K562 (cell line): ENCODE data around the gene KIF26B. TPM values are rescaled to one million over a fixed set of nuclear protein-coding genes. Genes with fewer than 3 reads are reported as not detected.

Source experiments
- ATAC-seq: fragments of 200-7000 bp; cut with Tn5 transposase; 3 replicates; pipeline ENCODE4 v1.9.1; 2020; ENCODE audit warnings: moderate library complexity
- BruUV-seq: library from RNA; stranded (reverse); fragments of 400-500 nt; replicated peaks from 2 replicates; lab custom pipeline; 2021; lab: Mats Ljungman, UMichigan
- CTCF ChIA-PET: fragments of 300-600 bp; formaldehyde crosslinking; extraction: SDS; loops from one replicate; lab custom pipeline; 2021; ENCODE audit warnings: low intra/inter-chr PET ratio; lab: Yijun Ruan, JAX
- POLR2A ChIA-PET: fragments of 300-600, 350-650 bp; sonication (Branson Sonifier 250); formaldehyde crosslinking; extraction: SDS; loops from one replicate; lab custom pipeline; 2021; ENCODE audit warnings: antibody characterized with exemption, inconsistent platforms; lab: Yijun Ruan, JAX
- DNase-seq, 4 experiments: peaks; one replicate each; pipeline versions ENCODE4 v3.0.0 to v3.0.0-alpha.2; 2011 to 2018; ENCODE audit warnings: low spot score in 3 of 4, mixed read lengths in 3 of 4; ENCODE audit errors: extremely low read depth in 1 of 4
- FAIRE-seq: peaks from 2 replicates; lab custom pipeline; 2011; peaks lifted over from hg19 to GRCh38; lab: Jason Lieb, UNC
- H2AFZ ChIP-seq: 2 replicates; pipeline ENCODE4 v1.6.0; 2011; ENCODE audit warnings: low read depth, low read length, control low read depth, inconsistent platforms
- H3K27ac ChIP-seq: fragments of 200-600 bp; 3 replicates; pipeline ENCODE4 v1.8.0; 2011; ENCODE audit warnings: low read depth, mild to moderate bottlenecking, control low read depth, inconsistent platforms, low read length, moderate library complexity, mixed read lengths; ENCODE audit errors: extremely low read depth
- H3K27me3 ChIP-seq, 2 experiments: fragments of 300-600 bp in 1 of 2; 2 replicates in 1 of 2; 3 replicates in 1 of 2; pipeline versions ENCODE4 v1.6.0 to v1.8.0; 2011; ENCODE audit warnings: inconsistent platforms in 2 of 2, low read length in 2 of 2, mild to moderate bottlenecking in 1 of 2, mixed read lengths in 1 of 2, moderate library complexity in 1 of 2; ENCODE audit not compliant: control insufficient read depth in 2 of 2, insufficient read depth in 2 of 2
- H3K36me3 ChIP-seq: fragments of 300-600 bp; 3 replicates; pipeline ENCODE4 v1.8.0; 2011; ENCODE audit warnings: mild to moderate bottlenecking, low read length, inconsistent platforms; ENCODE audit not compliant: control insufficient read depth, insufficient read depth
- H3K4me1 ChIP-seq, 2 experiments: fragments of 200-600 bp in 1 of 2; replicated peaks in 1 of 2; 2 replicates in 1 of 2; 3 replicates in 1 of 2; pipeline versions ENCODE4 v1.5.1 to v1.8.0; 2011; ENCODE audit warnings: inconsistent platforms in 2 of 2, low read length in 2 of 2, mild to moderate bottlenecking in 1 of 2, mixed read lengths in 1 of 2, moderate library complexity in 1 of 2; ENCODE audit not compliant: control insufficient read depth in 2 of 2, insufficient read depth in 2 of 2
- H3K4me2 ChIP-seq: 2 replicates; pipeline ENCODE4 v1.6.1; 2011; ENCODE audit warnings: low read length, control low read depth, inconsistent platforms, mixed read lengths; ENCODE audit not compliant: insufficient read depth
- H3K4me3 ChIP-seq: fragments of 200-600 bp; sonication (generic), shearing (Covaris generic); 2 replicates; pipeline ENCODE4 v1.5.1; 2016; ENCODE audit warnings: control low read depth, inconsistent platforms
- H3K79me2 ChIP-seq: fragments of 200-600 bp; 3 replicates; pipeline ENCODE4 v1.8.0; 2011; ENCODE audit warnings: low read length, inconsistent platforms; ENCODE audit not compliant: control insufficient read depth, insufficient read depth
- H3K9ac ChIP-seq, 2 experiments: 2 replicates each; pipeline versions ENCODE4 v1.6.0 to v1.6.1; 2011; ENCODE audit warnings: low read depth in 2 of 2, low read length in 2 of 2, control low read depth in 1 of 2, inconsistent platforms in 1 of 2, mild to moderate bottlenecking in 1 of 2, mixed read lengths in 1 of 2; ENCODE audit not compliant: insufficient read depth in 1 of 2
- H3K9me1 ChIP-seq: one replicate; pipeline ENCODE4 v1.6.0; 2011; ENCODE audit warnings: inconsistent platforms, mild to moderate bottlenecking, low read length, moderate library complexity; ENCODE audit not compliant: control insufficient read depth, insufficient read depth
- H3K9me3 ChIP-seq: replicated peaks from 2 replicates; pipeline ENCODE4 v1.5.1; 2011; ENCODE audit warnings: low read depth, low read length, inconsistent platforms; ENCODE audit not compliant: control insufficient read depth, insufficient read depth
- H4K20me1 ChIP-seq: replicated peaks from 2 replicates; pipeline ENCODE4 v1.6.1; 2011; ENCODE audit warnings: low read length, inconsistent platforms, mixed read lengths; ENCODE audit not compliant: control insufficient read depth, insufficient read depth
- CBX1 ChIP-seq: sonication (generic); IDR thresholded peaks from 2 replicates; pipeline ENCODE4 v1.6.1; 2016; ENCODE audit warnings: antibody characterized with exemption, low read depth, mild to moderate bottlenecking
- ERF ChIP-seq: fragments of 450-650 bp; formaldehyde crosslinking; IDR thresholded peaks from 2 replicates; pipeline ENCODE4 v1.4.0; 2020; ENCODE audit warnings: mild to moderate bottlenecking, mixed read lengths
- HNRNPLL ChIP-seq: fragments of 200-400 bp; formaldehyde crosslinking; IDR thresholded peaks from 2 replicates; pipeline ENCODE4 v1.6.1; 2017; ENCODE audit warnings: low read length, low read depth, mild to moderate bottlenecking; ENCODE audit not compliant: poor library complexity, severe bottlenecking
- ZNF274 ChIP-seq: IDR thresholded peaks from 2 replicates; pipeline ENCODE4 v1.6.1; 2011; ENCODE audit warnings: low read depth, mild to moderate bottlenecking, low read length, moderate library complexity, borderline replicate concordance
- ZNF76 ChIP-seq: fragments of 250-450 bp; sonication (Bioruptor Pico); IDR thresholded peaks from 2 replicates; pipeline ENCODE4 v1.4.0; 2020; ENCODE audit warnings: mild to moderate bottlenecking, moderate library complexity, borderline replicate concordance
- WGBS: fragments of 100-300 bp; shearing (Covaris generic); methylation state at CpG from one replicate; pipeline ENCODE4 v1.1.6; 2016; ENCODE audit warnings: low coverage, mixed read lengths; ENCODE audit not compliant: insufficient coverage; ENCODE audit errors: missing lambda C conversion rate; 5-methylcytosine and 5-hydroxymethylcytosine counted together
- in situ Hi-C: fragments of 300-500 bp; cut with MboI; formaldehyde crosslinking; loops from 4 replicates; pipeline ENCODE4 v1.15.0; 2018; ENCODE audit warnings: inconsistent platforms, mixed read lengths
- intact Hi-C: fragments of 100-400 bp; cut with micrococcal nuclease; formaldehyde crosslinking; loops from 2 replicates; pipeline ENCODE4 v1.14.2; 2022
- polyA plus RNA-seq, 8 experiments: library from polyadenylated mRNA; depleted of rRNA in 4 of 8; stranded (reverse) in 5 of 8; unstranded in 3 of 8; fragments of >200 nt; fragmentation: Nextera tagmentation in 2 of 8; fragmentation: Illumina TruSeq in 1 of 8; extraction: Ambion mirVana in 2 of 8; extraction: Trizol in 1 of 8; gene quantifications; 2 replicates each; pipeline versions ENCODE4 v1.2.1 to v1.2.3, GENCODE V29; 2011 to 2014; ENCODE audit warnings: inconsistent platforms in 1 of 8, missing spikeins in 1 of 8
- total RNA-seq, 7 experiments: library from RNA; depleted of rRNA in 6 of 7; stranded (reverse); fragments of >200 nt in 6 of 7; fragmentation: Illumina TruSeq in 2 of 7; extraction: Trizol in 2 of 7; gene quantifications; 2 replicates each; pipeline versions ENCODE4 v1.2.1 to v1.2.3, GENCODE V29; 2011 to 2021; ENCODE audit warnings: low replicate concordance in 1 of 7
- TF ChIP-seq, protein P1 (sequence below): fragments of 450-650 bp; IDR thresholded peaks from 2 replicates; pipeline ENCODE4 v1.6.1; 2016; ENCODE audit warnings: antibody characterized with exemption
- TF ChIP-seq, protein P2 (sequence below): fragments of 250-450 bp; sonication (Bioruptor Pico); IDR thresholded peaks from 2 replicates; pipeline ENCODE4 v1.5.0; 2021; ENCODE audit warnings: mild to moderate bottlenecking, moderate library complexity
- TF ChIP-seq, protein P3 (sequence below): sonication (generic); formaldehyde crosslinking; IDR thresholded peaks from 2 replicates; pipeline ENCODE4 v1.8.0; 2022; ENCODE audit warnings: mild to moderate bottlenecking, missing genetic modification reagents, borderline replicate concordance

Gene KIF26B
- total and polyA plus RNA-seq, 9 of the 15 experiments (the other 6 are each of a cell fraction or from before 2014, with no cell fraction given) = 0.02 to 0.08 (median 0.03) TPM; not detected in 6

DNA sequence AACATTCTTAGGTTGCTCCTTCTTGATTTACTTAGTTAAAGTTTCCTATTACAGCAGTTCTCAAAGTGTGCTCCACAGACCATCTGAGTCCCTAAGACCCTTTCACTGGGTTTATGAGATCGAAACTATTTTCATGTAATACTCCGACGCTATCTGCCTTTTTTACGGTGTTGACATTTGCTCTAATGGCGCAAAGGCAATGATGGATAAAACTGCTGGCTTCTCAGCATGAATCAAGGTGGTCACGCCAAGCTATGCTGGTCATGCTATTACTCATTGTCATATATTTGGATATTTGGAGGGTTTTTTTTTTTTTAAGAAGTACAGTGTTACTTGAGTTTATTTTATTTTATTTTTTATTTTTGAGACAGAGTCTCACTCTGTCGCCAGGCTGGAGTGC, 235.1 kb downstream of the KIF26B start:
- 2% methylated on average over 7 of the region's 7 CpGs for WGBS
- POLR2A ChIA-PET = no interaction called here
- ATAC-seq = no peak
- no peak overlapping the region for H3K27ac ChIP-seq
- no TSS peak for BruUV-seq
- in situ Hi-C loops = no loop called here
- CTCF ChIA-PET = no interaction called here
- no peak overlapping the region for H3K4me2 ChIP-seq
- intact Hi-C loops = loop anchor here (10.0 kb wide), 1 partner anchor 315 kb away; no protein-coding TSS in a partner anchor
- H3K4me1 ChIP-seq = no peaks in the 10 kb centered on the region
- FAIRE-seq = no peak
- H3K9me3 ChIP-seq = no peaks in the 10 kb centered on the region
- no peaks in the 10 kb centered on the region for H3K9me1 ChIP-seq
- no peak for DNase-seq
- no peak overlapping the region for H3K4me3 ChIP-seq
- H3K36me3 ChIP-seq = no peaks in the 10 kb centered on the region
- H4K20me1 ChIP-seq = no peaks in the 10 kb centered on the region
- TF ChIP-seq, protein P1, sequence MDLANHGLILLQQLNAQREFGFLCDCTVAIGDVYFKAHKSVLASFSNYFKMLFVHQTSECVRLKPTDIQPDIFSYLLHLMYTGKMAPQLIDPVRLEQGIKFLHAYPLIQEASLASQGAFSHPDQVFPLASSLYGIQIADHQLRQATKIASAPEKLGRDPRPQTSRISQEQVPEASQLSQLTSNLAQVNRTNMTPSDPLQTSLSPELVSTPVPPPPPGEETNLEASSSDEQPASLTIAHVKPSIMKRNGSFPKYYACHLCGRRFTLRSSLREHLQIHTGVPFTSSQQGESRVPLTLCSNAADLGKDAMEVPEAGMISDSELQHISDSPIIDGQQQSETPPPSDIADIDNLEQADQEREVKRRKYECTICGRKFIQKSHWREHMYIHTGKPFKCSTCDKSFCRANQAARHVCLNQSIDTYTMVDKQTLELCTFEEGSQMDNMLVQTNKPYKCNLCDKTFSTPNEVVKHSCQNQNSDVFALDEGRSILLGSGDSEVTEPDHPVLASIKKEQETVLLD = no peak
- TF ChIP-seq HNRNPLL = peak; percentile 65
- TF ChIP-seq, all 486 proteins: peak for 1
- Histone ChIP-seq H3K27me3 (peaks cover 30 to 51% of the 10 kb centered on the region in 2 experiments), H3K79me2 (no peaks in the 10 kb centered on the region), H3K9ac (no peak overlapping the region), H2AFZ (no peak overlapping the region)

DNA sequence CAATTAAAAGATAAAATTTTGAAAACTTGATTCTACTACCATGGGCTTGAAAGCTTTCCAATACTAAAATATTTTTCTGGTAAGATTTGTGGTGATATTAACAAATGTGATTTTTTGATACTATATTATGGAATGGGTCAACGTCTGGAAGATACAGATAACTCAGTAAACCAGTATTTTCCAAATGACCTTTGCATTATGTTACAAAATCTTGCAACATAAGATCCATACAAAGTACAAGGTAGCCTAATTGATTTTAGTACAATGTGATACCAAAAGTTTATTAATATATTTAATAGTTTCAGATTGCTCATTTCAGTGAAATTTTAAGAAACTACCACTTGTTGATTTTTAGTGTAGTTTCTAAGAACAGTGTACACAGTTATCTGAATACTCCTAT, 236.2 kb downstream of the KIF26B start:
- no peaks in the 10 kb centered on the region for H3K4me1 ChIP-seq
- H3K9me1 ChIP-seq = no peaks in the 10 kb centered on the region
- ChIA-PET POLR2A (no interaction called here), CTCF (no interaction called here)
- H3K79me2 ChIP-seq = no peaks in the 10 kb centered on the region
- H2AFZ ChIP-seq = no peak overlapping the region
- in situ Hi-C loops = no loop called here
- no peaks in the 10 kb centered on the region for H3K9me3 ChIP-seq
- no peaks in the 10 kb centered on the region for H3K36me3 ChIP-seq
- no peaks in the 10 kb centered on the region for H4K20me1 ChIP-seq
- BruUV-seq = no TSS peak
- FAIRE-seq = no peak
- intact Hi-C loops = no loop called here
- H3K9ac ChIP-seq = no peak overlapping the region
- ATAC-seq = no peak
- no peak overlapping the region for H3K4me2 ChIP-seq
- peaks cover 28 to 48% of the 10 kb centered on the region in 2 experiments for H3K27me3 ChIP-seq
- no peak for DNase-seq
- no peak overlapping the region for H3K27ac ChIP-seq
- no peak overlapping the region for H3K4me3 ChIP-seq
- WGBS = 0% methylated on average over 1 of the region's 1 CpG
- TF ChIP-seq ZNF274 (no peak), ZNF76 (CRISPR knock-in tag) (no peak), ERF (CRISPR knock-in tag) (no peak), CBX1 (no peak)
- TF ChIP-seq, protein P2, sequence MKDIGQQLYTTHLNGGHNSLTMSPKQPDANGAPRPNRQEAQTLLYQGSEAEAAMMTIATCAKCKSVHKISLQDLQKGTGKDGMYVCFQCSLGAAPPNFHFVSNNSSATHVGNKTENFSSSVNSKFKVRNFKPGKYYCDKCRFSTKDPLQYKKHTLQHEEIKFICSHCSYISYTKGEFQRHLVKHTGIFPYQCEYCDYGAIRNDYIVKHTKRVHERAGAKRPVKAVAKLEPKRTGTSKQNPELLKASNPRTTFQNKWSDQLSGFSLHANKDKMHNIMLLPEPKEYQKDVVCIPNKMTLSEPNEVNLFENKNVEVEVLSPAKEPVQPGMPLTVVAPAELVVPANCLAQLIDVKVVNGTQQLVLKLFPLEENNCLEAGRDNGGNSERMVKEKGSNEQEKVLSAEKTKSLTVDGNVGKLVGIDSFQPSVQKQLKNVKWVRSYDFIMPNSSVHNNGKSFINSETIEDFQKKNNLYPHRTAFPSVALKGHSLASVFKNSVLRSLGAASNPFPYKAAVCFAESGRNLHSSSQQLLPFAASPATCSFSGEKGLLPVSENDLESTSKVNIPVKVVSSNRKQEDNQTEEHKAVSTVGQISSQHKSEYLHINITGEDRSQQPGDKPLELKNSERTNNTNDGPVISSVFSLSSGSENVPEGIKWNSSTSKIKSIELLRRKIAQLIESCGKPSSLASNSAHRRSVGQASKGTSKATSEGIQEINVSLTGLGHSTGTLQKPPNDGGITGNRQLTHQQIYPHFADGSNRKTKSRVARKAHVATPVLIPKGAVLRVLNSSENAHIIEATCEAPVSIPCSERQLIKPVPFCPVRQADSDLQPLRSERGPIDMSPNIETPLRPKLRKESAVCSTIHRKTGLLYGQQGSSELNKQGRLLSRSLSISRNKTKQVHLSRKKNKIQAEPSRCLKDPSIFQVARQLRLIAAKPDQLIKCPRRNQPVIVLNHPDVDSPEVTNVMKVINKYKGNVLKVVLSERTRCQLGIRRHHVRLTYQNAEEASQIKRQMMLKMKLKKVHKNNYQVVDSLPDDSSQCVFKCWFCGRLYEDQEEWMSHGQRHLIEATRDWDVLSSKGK = no peak
- TF ChIP-seq, protein P3, sequence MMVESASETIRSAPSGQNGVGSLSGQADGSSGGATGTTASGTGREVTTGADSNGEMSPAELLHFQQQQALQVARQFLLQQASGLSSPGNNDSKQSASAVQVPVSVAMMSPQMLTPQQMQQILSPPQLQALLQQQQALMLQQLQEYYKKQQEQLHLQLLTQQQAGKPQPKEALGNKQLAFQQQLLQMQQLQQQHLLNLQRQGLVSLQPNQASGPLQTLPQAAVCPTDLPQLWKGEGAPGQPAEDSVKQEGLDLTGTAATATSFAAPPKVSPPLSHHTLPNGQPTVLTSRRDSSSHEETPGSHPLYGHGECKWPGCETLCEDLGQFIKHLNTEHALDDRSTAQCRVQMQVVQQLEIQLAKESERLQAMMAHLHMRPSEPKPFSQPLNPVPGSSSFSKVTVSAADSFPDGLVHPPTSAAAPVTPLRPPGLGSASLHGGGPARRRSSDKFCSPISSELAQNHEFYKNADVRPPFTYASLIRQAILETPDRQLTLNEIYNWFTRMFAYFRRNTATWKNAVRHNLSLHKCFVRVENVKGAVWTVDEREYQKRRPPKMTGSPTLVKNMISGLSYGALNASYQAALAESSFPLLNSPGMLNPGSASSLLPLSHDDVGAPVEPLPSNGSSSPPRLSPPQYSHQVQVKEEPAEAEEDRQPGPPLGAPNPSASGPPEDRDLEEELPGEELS (CRISPR knock-in tag) = no peak
